Prostate gland (tissue), 2 donors: Measurements from ENCODE around the gene MTHFD2L. TPM values are rescaled to one million over a fixed set of nuclear protein-coding genes. Genes with fewer than 3 reads are reported as not detected.
"Not testable (repeated sequence)": the region's sequence is repeated elsewhere in the genome, so short reads cannot be mapped to it uniquely, and the experiment has no call there.

Source experiments
- DNase-seq: peaks from one replicate; pipeline ENCODE4 v3.0.0-alpha.2; 2019; ENCODE audit warnings: low spot score
- H3K27ac ChIP-seq, 2 donors: fragments of 200-600 bp; sonication (generic); 2 replicates each; pipeline ENCODE4 v1.5.1; 2017 to 2019
- H3K27me3 ChIP-seq: fragments of 200-600 bp; sonication (generic); replicated peaks from 2 replicates; pipeline ENCODE4 v1.5.1; 2019; ENCODE audit not compliant: insufficient read depth
- H3K36me3 ChIP-seq, 2 donors: fragments of 200-600 bp; sonication (generic); 1 replicate in 1 of 2; 2 replicates in 1 of 2; pipeline versions ENCODE4 v1.5.1 to v1.8.1; 2017 to 2019
- H3K4me1 ChIP-seq: fragments of 200-600 bp; sonication (generic); replicated peaks from 2 replicates; pipeline ENCODE4 v1.5.1; 2019
- H3K4me3 ChIP-seq, 2 donors: fragments of 200-600 bp; sonication (generic); 2 replicates each; pipeline ENCODE4 v1.5.1; 2017 to 2019
- H3K9me3 ChIP-seq: fragments of 200-600 bp; sonication (generic); 2 replicates; pipeline ENCODE4 v1.5.1; 2017
- POLR2A ChIP-seq: fragments of 450-650 bp; IDR thresholded peaks from one replicate; pipeline ENCODE4 v1.6.1; 2016; ENCODE audit warnings: antibody characterized with exemption, mild to moderate bottlenecking
- POLR2AphosphoS5 ChIP-seq: sonication (generic); formaldehyde crosslinking; IDR thresholded peaks from one replicate; pipeline ENCODE4 v1.6.1; 2017; ENCODE audit warnings: antibody characterized with exemption
- WGBS: methylation state at CpG from one replicate; pipeline ENCODE4 v1.1.5; 2018; 5-methylcytosine and 5-hydroxymethylcytosine counted together
- intact Hi-C: fragments of 100-400 bp; cut with DNase I; formaldehyde crosslinking; loops from one replicate; pipeline ENCODE4 v1.14.2; 2022
- total RNA-seq, 2 donors: library from RNA; depleted of rRNA; stranded (reverse); fragments of >200 nt; gene quantifications; one replicate each; pipeline ENCODE4 v1.1.0, GENCODE V29; 2016
- TF ChIP-seq, protein P1 (sequence below), 4 experiments: fragments of 200-600 bp in 2 of 4; fragments of 450-650 bp in 2 of 4; sonication (generic) in 2 of 4; IDR thresholded peaks; 1 replicate in 3 of 4; 2 replicates in 1 of 4; pipeline ENCODE4 v1.5.1; 2016 to 2019; ENCODE audit warnings: antibody characterized with exemption in 4 of 4, mild to moderate bottlenecking in 2 of 4, moderate library complexity in 2 of 4

MTHFD2L gene
- total RNA-seq, 2 donors from 2014 or later: 15.8 to 19.9 TPM

DNA sequence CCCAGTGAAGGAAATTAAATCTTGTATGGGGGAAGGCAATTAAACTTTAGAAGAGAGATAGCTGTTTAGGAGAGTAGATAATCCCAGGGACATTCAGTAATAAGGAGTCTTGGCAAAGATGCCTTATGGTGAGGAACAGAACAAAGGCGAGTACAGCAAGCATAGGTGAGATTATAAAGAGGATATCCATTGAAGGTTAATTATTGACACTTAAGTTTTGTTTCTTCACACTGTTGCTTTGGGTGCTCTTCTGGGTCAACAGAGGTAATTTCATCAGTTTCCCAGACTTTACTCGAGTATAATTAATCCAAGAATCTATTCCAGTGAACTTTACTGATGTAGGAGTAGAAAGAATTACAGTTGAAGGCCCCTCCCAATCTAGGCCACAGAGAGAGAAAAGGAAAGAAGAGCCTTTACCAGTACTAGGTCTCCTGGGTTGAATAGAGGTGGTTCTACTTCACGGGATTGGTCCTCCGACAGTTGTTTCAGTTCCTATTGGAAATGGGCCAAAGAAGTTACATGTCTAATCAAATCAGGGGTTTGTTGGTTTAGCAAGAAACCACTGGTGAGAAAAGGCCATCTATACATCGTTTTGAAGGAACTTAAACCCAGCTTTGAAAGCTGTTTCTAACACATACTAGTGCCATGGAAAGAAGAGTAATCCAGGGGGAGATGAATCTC lies 177.6 kb downstream of the MTHFD2L start:
- TF ChIP-seq, protein P1, sequence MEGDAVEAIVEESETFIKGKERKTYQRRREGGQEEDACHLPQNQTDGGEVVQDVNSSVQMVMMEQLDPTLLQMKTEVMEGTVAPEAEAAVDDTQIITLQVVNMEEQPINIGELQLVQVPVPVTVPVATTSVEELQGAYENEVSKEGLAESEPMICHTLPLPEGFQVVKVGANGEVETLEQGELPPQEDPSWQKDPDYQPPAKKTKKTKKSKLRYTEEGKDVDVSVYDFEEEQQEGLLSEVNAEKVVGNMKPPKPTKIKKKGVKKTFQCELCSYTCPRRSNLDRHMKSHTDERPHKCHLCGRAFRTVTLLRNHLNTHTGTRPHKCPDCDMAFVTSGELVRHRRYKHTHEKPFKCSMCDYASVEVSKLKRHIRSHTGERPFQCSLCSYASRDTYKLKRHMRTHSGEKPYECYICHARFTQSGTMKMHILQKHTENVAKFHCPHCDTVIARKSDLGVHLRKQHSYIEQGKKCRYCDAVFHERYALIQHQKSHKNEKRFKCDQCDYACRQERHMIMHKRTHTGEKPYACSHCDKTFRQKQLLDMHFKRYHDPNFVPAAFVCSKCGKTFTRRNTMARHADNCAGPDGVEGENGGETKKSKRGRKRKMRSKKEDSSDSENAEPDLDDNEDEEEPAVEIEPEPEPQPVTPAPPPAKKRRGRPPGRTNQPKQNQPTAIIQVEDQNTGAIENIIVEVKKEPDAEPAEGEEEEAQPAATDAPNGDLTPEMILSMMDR (IDR thresholded peaks at IDR 0.05): no peak
- no peak for TF ChIP-seq POLR2AphosphoS5
- DNase-seq: no peak
- Histone ChIP-seq H3K9me3 (no peaks in the 10 kb centered on the region), H3K4me3 (no peak overlapping the region), H3K4me1 (no peaks in the 10 kb centered on the region), H3K27me3 (no peaks in the 10 kb centered on the region), H3K36me3 (no peaks in the 10 kb centered on the region), H3K27ac (no peak overlapping the region)
- intact Hi-C loops: no loop called here
- 72% methylated on average over 5 of the region's 5 CpGs for WGBS

DNA sequence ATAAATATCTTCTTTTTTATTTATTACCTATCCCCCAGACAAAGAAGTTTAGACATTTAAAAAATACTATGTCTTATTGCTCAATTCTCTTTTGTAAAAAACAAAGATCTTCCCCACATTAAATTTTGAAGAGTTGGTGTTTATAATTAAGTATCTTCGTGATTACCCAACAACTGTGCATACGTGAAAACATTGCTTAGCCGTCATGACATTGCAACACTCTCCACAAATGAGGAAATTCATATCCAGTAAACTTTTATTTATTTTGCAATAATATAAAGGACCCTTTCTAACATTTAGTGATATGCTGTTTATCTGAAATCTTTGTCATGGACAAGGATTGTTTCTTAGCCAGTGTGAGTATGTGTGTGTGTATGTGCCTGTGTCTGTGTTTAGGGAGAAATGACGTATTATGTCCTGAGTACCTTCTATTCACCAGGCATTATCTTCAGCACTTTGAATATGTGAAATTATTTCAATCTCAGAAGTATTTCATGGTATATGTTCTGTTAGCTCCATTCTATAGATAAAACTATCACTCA lies 180.9 kb downstream of the MTHFD2L start:
- Histone ChIP-seq H3K27me3 (no peaks in the 10 kb centered on the region), H3K27ac (no peak overlapping the region), H3K4me1 (no peaks in the 10 kb centered on the region), H3K36me3 (no peaks in the 10 kb centered on the region), H3K4me3 (no peak overlapping the region), H3K9me3 (no peaks in the 10 kb centered on the region)
- DNase-seq: no peak
- WGBS: 73% methylated on average over 4 of the region's 4 CpGs
- no peak for TF ChIP-seq POLR2A
- TF ChIP-seq, protein P1 (IDR thresholded peaks at IDR 0.05): no peak
- no peak for TF ChIP-seq POLR2AphosphoS5
- intact Hi-C loops: no loop called here

DNA sequence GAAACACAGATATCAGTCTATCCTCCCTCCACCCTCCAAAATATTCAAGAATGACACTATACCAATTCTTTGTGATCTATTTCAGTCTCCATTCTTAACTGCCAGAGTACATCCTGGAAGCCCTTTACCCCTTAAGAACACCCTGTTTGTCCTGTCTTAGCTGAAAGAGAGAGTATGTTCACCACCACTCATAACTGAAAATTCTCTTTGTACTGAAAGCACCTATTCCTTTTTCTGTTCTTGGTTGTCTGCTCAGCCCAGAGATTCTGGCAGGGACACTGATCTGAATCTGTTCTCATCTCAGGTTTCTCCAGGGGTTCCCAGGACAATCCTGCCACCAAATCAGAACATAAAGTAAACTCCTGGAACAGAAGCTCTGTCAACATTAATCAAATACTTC lies 181.6 kb downstream of the MTHFD2L start:
- no peaks in the 10 kb centered on the region for H3K27me3 ChIP-seq
- no peaks in the 10 kb centered on the region for H3K4me1 ChIP-seq
- no peaks in the 10 kb centered on the region for H3K36me3 ChIP-seq
- intact Hi-C loops: no loop called here
- no peak for DNase-seq
- no peaks in the 10 kb centered on the region for H3K9me3 ChIP-seq
- TF ChIP-seq, protein P1 (IDR thresholded peaks at IDR 0.05): no peak
- TF ChIP-seq POLR2A (no peak), POLR2AphosphoS5 (no peak)
- no peak overlapping the region for H3K4me3 ChIP-seq
- no peak overlapping the region for H3K27ac ChIP-seq

DNA sequence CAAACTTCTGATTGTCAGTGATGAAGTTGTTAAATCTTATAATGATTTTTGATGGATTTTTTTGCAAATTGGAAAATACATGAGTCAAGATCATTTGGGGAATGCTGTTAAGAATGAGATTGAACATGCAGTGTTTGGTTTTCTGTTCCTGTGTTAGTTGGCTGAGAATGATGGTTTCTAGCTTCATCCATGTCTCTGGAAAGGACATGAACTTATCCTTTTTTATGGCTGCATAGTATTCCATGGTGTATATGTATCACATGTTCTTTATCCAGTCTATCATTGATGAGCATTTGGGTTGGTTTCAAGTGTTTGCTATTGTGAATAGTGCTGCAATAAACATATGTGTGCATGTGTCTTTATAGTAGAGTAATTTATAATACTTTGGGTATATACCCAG lies 182.5 kb downstream of the MTHFD2L start:
- H3K9me3 ChIP-seq, H3K27me3 ChIP-seq, DNase-seq, H3K4me1 ChIP-seq, H3K36me3 ChIP-seq, H3K4me3 ChIP-seq, intact Hi-C loops, H3K27ac ChIP-seq: not testable (repeated sequence)

DNA sequence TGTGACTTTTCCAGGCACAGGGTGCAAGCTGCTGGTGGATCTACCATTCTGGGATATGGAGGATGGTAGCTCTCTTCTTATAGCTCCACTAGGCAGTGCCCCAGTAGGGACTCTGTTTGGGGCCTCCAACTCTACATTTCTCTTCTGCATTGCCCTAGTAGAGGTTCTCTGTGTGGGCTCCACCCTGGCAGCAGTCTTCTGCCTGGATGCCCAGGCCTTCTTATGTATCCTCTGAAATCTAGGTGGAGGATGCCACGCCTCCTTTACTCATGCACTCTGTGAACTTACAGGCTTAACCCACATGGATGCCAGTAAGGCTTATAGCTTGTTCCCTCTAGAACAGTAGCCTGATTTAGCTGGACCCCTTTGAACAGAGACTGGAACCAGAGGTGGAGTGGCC lies 186.1 kb downstream of the MTHFD2L start:
- Histone ChIP-seq H3K9me3 (no peaks in the 10 kb centered on the region), H3K27ac (no peak overlapping the region), H3K4me1 (no peaks in the 10 kb centered on the region), H3K36me3 (no peaks in the 10 kb centered on the region), H3K4me3 (no peak overlapping the region), H3K27me3 (no peaks in the 10 kb centered on the region)
- intact Hi-C loops: no loop called here
- WGBS: 79% methylated on average over 1 of the region's 1 CpG
- DNase-seq: no peak
- TF ChIP-seq, protein P1 (IDR thresholded peaks at IDR 0.05): no peak
- TF ChIP-seq POLR2AphosphoS5 (no peak), POLR2A (no peak)

Other genes starting within 250 kb of the MTHFD2L start
- gene PF4, start 176.1 kb upstream of the MTHFD2L start, total RNA-seq: not detected
- gene PPBP, start 169.9 kb upstream of the MTHFD2L start, total RNA-seq: not detected
- gene CXCL5, start 159.4 kb upstream of the MTHFD2L start, total RNA-seq: under 1 TPM; 0.14 to 0.57 TPM
- 1 to 10 TPM; 1.4 to 4.8 TPM for gene CXCL3, start 119.4 kb upstream of the MTHFD2L start, total RNA-seq
- gene CXCL2, start 58.9 kb upstream of the MTHFD2L start, total RNA-seq: 1 to 10 TPM in 1 of 2 donors, under 1 TPM in 1; 0.62 to 9.3 TPM
- not detected for gene EPGN, start 150.4 kb downstream of the MTHFD2L start, total RNA-seq
- gene EREG, start 207.0 kb downstream of the MTHFD2L start, total RNA-seq: under 1 TPM; 0.18 to 0.51 TPM